Subcutaneous abdominal adipose tissue (tissue), 5 donors: Measurements from ENCODE around the gene TLR9.

ENCODE experiments used
- H3K27ac ChIP-seq: one replicate; pipeline ENCODE4 v1.7.0; 2013; ENCODE audit warnings: low read depth, mild to moderate bottlenecking, inconsistent platforms, low read length, moderate library complexity
- H3K27me3 ChIP-seq, 5 donors: one replicate each; pipeline ENCODE4 v1.7.0; 2013; ENCODE audit warnings: low read length in 5 of 5, inconsistent platforms in 1 of 5; ENCODE audit not compliant: control insufficient read depth in 5 of 5, insufficient read depth in 4 of 5
- H3K36me3 ChIP-seq, 5 donors: one replicate each; pipeline ENCODE4 v1.7.0; 2013; ENCODE audit warnings: low read length in 5 of 5; ENCODE audit not compliant: control insufficient read depth in 5 of 5, insufficient read depth in 5 of 5
- H3K4me1 ChIP-seq, 5 donors: one replicate each; pipeline ENCODE4 v1.7.0; 2013; ENCODE audit warnings: low read length in 5 of 5, mild to moderate bottlenecking in 3 of 5, moderate library complexity in 1 of 5; ENCODE audit not compliant: control insufficient read depth in 5 of 5, insufficient read depth in 5 of 5
- H3K4me3 ChIP-seq, 5 donors: one replicate each; pipeline ENCODE4 v1.7.0; 2013; ENCODE audit warnings: low read length in 5 of 5, low read depth in 1 of 5
- H3K9ac ChIP-seq, 5 donors: one replicate each; pipeline ENCODE4 v1.7.0; 2013; ENCODE audit warnings: low read length in 5 of 5, mild to moderate bottlenecking in 4 of 5, moderate library complexity in 3 of 5
- H3K9me3 ChIP-seq, 5 donors: one replicate each; pipeline ENCODE4 v1.7.0; 2013; ENCODE audit warnings: low read length in 5 of 5; ENCODE audit not compliant: control insufficient read depth in 5 of 5
- donor health status: healthy.
- donor health status: healthy.
- donor health status: healthy.
- donor health status: healthy.
- donor health status: healthy.

Gene TLR9

DNA sequence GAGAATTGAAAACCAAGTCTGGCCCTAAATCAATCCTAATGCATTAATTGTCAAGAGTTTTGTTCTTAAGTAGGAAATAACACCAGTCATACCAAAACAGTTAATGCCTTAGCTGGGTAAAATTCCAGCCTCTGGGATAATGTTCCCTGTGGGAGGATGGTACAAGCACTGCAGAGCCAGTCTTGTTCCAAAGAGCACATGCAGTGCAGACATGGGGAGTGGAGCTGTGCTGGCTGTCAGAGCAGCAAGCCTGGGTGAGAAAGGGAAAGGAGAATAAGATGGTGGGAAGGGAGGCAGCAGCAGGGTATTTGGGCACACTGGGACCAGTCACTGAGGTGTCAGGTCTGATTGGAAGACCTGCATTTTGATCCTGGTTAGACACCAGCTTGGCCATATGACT, 15.4 kb downstream of the TLR9 start:
- H3K36me3 ChIP-seq: peaks cover 31 to 98% (median 92%) of the 10 kb centered on the region in 5 donors
- no peak overlapping the region for H3K9ac ChIP-seq
- H3K4me1 ChIP-seq: peaks cover 0 to 25% (median 20%) of the 10 kb centered on the region in 5 donors
- no peaks in the 10 kb centered on the region for H3K9me3 ChIP-seq
- H3K4me3 ChIP-seq: no peak overlapping the region
- peak overlapping the region; percentile 37 for H3K27ac ChIP-seq
- no peaks in the 10 kb centered on the region for H3K27me3 ChIP-seq

- Histone ChIP-seq H3K27me3 (no peaks in the 10 kb centered on the region), H3K4me3 (no peak overlapping the region), H3K27ac (no peak overlapping the region), H3K9ac (no peak overlapping the region), H3K4me1 (peaks cover under 1 to 22% (median 19%) of the 10 kb centered on the region in 5 donors), H3K36me3 (peaks cover 39 to 98% (median 92%) of the 10 kb centered on the region in 5 donors), H3K9me3 (no peaks in the 10 kb centered on the region)
These were observed 16.9 kb downstream of the TLR9 start for GRCh38 chr3:52208556-52208955.

DNA sequence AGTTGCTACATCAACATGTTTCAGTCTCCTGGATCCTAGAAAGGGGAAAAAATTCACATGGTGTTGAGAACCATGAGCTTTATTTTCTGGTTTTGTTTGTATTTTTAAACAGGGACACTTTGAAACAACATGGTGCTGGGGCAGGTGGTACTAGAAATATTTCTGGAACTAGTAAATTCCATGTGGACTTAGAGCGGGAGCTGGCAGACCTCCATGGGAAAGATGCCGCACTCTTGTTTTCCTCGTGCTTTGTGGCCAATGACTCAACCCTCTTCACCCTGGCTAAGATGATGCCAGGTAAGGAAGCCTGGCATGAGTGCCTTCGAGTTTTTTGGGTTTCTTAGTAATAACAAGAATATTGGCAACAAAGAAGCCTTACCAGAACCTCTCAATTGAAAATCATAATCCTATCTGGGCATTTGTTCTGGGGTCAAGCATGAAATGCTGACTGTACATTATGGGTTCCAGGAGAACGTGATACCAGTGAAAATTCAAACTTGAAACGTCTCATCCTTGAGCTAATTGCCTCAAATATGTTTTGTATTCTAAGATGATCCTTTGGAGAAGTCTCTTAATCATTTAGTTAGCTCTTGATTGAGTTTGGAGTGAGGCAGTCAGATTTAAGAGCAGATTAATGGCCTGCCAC, 19.6 kb downstream of the TLR9 start:
- Histone ChIP-seq H3K4me1 (peaks cover 1 to 42% (median 34%) of the 10 kb centered on the region in 5 donors), H3K9me3 (no peaks in the 10 kb centered on the region), H3K27me3 (no peaks in the 10 kb centered on the region), H3K9ac (no peak overlapping the region), H3K27ac (no peak overlapping the region), H3K36me3 (peaks cover 43 to 89% (median 83%) of the 10 kb centered on the region in 5 donors), H3K4me3 (no peak overlapping the region)

DNA sequence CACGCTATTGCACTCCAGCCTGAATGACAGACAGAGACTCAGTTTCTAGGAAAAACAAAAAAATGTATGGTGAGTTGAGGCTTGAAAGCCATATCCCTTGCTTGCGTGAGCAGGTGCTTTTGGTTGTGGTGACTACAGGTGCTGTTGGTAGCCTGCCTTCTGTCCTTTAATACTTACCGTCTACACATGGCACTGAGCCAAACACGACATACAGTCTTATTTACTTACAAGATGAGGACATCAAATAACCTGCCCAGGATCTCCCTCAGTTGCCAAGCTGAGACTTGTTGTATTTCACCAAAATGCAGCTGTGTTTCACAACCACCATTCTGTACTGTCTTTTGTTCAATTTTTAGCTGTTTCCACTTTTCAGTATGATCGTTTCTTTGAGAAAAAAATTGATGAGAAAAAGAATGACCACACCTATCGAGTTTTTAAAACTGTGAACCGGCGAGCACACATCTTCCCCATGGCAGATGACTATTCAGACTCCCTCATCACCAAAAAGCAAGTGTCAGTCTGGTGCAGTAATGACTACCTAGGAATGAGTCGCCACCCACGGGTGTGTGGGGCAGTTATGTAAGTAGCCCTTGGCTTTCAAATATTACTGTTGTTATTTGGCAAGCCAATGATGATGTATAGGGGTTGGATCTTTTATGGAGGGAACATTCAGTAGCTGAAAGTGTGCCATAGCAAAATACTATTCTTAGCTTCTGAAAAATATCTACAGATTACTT, 20.9 kb downstream of the TLR9 start:
- Histone ChIP-seq H3K9ac (no peak overlapping the region), H3K9me3 (no peaks in the 10 kb centered on the region), H3K36me3 (peaks cover 43 to 76% (median 71%) of the 10 kb centered on the region in 5 donors), H3K4me1 (peaks cover 1 to 38% (median 26%) of the 10 kb centered on the region in 5 donors), H3K27ac (peak overlapping the region; percentile 24), H3K27me3 (no peaks in the 10 kb centered on the region), H3K4me3 (no peak overlapping the region)

DNA sequence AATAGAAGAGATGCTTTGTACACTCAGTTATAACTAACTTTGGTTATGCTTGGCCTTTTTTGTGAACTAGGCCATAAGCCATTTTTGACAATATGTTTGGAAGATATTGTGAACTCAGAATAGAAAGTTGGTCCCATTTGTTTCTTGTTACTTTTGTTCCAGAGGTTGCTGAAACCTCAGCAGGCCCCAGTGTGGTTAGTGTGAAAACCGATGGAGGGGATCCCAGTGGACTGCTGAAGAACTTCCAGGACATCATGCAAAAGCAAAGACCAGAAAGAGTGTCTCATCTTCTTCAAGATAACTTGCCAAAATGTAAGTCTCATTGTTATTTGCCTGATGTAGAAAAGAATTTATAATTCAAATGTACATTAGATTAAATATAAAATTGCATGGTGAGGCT, 21.7 kb downstream of the TLR9 start:
- H3K36me3 ChIP-seq: peaks cover 40 to 70% (median 68%) of the 10 kb centered on the region in 5 donors
- no peak overlapping the region for H3K27ac ChIP-seq
- H3K27me3 ChIP-seq: no peaks in the 10 kb centered on the region
- H3K9ac ChIP-seq: no peak overlapping the region
- peaks cover 5 to 46% (median 34%) of the 10 kb centered on the region in 5 donors for H3K4me1 ChIP-seq
- no peak overlapping the region for H3K4me3 ChIP-seq
- no peaks in the 10 kb centered on the region for H3K9me3 ChIP-seq

- Histone ChIP-seq H3K9me3 (no peaks in the 10 kb centered on the region), H3K27ac (no peak overlapping the region), H3K27me3 (no peaks in the 10 kb centered on the region), H3K4me1 (peaks cover 6 to 55% (median 41%) of the 10 kb centered on the region in 5 donors), H3K36me3 (peaks cover 33 to 59% (median 57%) of the 10 kb centered on the region in 5 donors), H3K9ac (no peak overlapping the region), H3K4me3 (no peak overlapping the region)
These were observed 22.9 kb downstream of the TLR9 start for GRCh38 chr3:52202384-52203077.

GRCh38 chr3:52200981-52201679, 24.3 kb downstream of the TLR9 start:
- peak overlapping the region; percentile 37 for H3K27ac ChIP-seq
- no peak overlapping the region for H3K4me3 ChIP-seq
- H3K4me1 ChIP-seq: peaks cover 11 to 69% (median 55%) of the 10 kb centered on the region in 5 donors
- no peaks in the 10 kb centered on the region for H3K27me3 ChIP-seq
- no peaks in the 10 kb centered on the region for H3K9me3 ChIP-seq
- H3K9ac ChIP-seq: no peak overlapping the region
- H3K36me3 ChIP-seq: peaks cover 25 to 48% (median 46%) of the 10 kb centered on the region in 5 donors

GRCh38 chr3:52198643-52199608, 26.5 kb downstream of the TLR9 start:
- Histone ChIP-seq H3K27me3 (no peaks in the 10 kb centered on the region), H3K27ac (peak overlapping the region; percentile 84), H3K4me1 (peaks cover 13 to 78% (median 61%) of the 10 kb centered on the region in 5 donors), H3K4me3 (peak overlapping the region; percentile 88 to 96 (median 90)), H3K9me3 (no peaks in the 10 kb centered on the region), H3K36me3 (peaks cover 10 to 26% (median 24%) of the 10 kb centered on the region in 5 donors), H3K9ac (peak overlapping the region; percentile 75 to 96 (median 94))
